HG02678 (cell line): ENCODE results near the gene CDH4.
"Not testable (repeated sequence)": the region's sequence is repeated elsewhere in the genome, so short reads cannot be mapped to it uniquely, and the experiment has no call there.

Experiments
- ATAC-seq: cut with Tn5 transposase; IDR thresholded peaks from one replicate; pipeline ENCODE4 v1.9.1; 2021; ENCODE audit warnings: mild to moderate bottlenecking, moderate library complexity; ENCODE audit not compliant: unreplicated experiment

CDH4 gene

DNA sequence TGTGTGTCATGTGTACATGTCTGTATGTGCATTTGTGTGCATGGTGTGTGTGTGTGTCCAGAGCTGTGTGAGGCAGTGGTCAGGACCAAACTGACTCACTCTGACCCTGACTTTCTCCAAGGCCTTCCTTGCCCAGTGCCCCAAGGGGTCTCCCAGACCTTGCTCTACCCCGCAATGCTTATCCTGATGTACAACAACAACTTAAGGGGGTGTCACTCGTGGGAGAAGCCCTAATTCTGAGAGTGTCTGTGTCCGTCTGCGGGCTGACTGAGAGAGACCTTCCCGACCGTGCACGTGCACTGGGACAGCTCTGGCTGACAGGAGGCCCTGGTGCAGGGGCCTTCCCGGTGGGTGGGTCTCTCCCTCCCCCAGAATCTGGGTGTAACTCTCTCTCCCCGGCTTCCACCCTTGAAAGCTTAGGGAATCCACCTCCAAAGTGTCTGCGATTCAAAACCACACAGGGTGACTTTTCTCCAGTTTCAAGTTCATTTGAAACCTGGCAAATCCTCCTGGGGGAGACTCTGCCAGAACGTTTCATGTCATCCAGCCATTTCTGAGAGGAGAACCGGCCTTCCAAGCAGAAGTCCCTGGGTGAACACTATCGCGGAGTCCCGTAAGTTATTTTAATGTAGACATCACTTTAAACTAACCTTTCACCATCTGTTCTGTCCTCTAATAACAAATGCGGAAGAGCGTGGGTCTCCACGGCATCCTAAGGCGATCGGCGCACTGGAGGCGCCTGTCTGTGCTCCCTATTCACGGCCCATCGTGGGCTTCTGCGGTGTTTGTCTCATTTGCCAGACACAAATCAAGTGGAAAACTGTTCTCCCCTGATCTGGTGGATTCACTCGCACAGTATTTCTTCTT is 588.1 kb downstream of the CDH4 start:
- no peak for ATAC-seq

DNA sequence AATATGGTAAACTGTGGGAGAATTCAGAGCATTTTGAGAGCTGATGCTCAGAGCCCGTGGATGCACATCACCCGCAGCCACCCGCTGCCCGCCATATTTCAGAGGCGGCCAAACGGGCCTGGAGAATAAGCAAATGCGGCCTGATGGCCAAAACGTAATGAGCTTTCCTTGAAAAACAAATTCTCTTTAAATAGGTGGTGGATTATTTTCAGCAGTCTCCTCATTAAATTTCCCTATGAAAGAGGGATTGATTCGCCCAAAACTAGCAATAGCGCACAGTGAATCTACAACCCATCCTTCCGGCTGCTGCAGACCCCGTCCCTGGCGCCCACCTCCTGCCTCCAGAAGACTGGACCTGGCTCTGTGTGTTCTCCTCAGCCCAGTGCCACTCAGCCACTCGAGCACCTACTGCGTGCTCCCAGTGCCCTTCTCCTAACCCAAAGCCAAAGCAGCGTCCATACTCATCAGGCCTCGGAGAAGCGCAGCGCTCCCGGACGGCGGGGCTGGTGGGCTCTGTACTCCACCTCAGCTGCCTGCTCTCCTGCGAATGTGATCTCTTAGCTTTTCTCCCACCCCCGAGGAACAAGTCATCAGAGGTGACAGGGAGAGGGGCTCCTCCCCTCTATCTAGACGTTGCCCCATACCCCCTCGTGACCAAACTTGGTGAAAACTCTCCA is 588.9 kb downstream of the CDH4 start:
- ATAC-seq = no peak

DNA sequence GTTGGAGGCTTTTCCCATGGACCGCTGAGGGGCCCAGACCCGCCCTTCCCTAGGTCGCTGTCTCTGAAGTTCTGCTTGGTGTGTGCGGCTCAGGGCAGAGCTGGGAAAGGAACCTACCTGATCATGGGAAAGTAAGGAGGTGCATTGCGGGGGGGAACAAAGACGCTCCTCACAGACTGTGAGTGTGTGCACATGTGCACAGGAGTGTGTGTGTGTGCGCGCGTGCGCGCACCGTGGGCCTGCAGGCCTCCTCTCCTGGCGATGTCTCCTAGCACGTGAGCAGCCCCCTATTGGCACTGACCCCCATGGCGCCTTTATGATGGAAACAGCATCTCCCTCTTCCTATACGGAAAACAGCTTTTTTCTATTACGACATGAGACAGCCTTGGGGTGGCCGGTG is 589.5 kb downstream of the CDH4 start:
- no peak for ATAC-seq

DNA sequence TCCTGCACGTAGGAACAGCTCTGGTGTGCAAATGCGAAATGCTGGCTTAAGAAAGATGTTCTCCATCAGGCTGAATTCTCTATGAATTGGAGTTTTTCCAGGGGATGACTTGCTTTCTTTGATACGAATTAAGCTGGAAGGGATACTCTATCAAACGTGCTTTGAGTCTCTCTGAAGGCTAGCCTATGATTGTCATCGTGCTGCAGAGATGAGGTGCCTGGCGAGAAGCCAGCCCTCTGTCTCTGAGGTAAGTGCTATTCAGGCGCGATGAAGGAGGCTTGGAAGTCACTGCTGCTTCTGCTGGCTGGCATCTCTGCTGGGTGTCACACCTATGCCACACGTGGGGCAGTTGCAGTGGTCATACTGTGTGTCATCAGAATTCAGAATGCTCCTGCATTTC is 589.9 kb downstream of the CDH4 start:
- ATAC-seq = no peak

DNA sequence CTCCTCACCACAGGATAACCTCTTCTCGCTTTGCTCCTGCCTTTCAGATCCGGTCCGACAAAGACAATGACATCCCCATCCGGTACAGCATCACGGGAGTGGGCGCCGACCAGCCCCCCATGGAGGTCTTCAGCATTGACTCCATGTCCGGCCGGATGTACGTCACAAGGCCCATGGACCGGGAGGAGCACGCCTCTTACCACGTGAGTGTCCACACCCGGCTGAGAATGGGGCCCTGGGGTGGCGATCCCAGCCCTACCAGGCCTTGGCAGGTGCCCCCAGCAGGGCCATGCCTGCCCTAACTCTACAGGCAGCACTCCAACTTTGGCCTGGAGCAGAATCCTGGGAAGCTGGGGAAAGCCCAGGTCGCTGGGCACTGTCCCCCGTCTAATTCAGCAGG is 592.6 kb downstream of the CDH4 start:
- no peak for ATAC-seq

DNA sequence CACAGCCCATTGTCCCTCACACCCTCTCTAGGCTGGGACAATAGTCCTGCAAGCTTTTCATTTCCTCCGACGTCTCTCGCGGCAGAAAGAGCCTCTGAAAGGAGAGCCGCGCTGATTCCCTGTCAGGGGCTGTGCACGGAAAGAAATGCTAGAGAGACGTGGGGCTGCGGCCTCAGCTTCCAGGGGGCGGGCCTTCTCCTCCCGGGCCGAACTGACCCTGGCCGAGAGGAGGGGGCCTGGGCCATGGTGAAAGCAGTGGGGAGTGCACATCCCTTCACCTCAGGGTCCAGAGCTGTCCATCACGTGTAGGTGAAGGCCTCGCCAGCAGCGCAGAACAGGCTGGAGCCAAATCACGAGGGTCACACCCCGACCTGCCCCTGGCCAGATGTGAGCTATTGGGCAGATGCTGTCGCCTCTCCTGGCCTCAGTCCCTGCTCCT is 593.2 kb downstream of the CDH4 start:
- no peak for ATAC-seq

DNA sequence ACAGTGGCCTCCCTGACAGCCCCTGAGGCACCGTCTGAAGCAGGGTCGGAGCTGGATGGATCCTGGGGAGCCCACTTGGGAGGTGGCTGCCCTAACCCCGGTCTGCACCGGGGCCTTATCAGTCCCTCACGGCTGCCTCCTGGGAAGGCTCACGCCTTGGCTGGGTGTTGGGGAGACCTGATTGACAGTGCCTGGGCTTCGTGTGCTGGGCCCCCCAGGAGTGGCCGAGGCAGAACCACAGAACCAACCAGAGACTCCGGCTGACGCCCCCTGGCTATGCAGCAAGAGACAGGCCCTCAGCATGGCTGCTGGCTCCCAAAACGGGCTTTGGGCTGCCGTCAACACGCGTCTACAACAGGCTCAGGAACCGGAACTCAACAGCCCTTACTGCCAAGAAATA is 594.0 kb downstream of the CDH4 start:
- ATAC-seq = no peak

DNA sequence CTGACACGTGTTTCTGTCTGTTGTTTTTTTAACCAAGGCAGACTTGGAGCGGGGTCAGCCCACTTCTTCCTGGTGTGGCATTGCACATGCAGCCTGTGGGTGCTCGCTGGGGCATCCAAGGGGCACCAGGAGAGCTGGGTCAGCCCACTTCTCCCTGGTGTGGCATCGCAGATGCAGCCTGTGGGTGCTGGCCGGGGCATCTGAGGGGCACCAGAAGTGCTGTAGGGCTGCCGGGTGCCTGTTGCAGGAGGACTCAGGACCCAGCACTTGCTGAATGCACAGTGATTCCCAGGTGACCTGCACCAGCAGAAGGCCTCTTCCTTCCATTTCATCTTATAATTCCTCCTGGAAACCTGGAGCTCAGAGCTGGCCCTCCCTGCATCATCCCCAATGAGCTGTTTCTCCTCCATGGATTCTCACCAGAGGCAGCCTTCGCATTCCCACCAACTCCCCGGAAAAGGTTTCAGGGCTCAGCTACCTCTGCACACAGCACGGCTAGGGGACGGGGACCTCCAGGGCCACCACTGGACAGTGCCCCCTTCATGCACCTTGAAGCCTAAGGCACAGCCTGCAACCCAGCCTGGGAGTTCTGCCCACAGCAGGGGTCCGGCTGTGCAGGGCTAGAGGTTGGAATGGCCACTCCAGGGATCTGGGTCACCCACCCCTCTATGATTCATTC is 594.8 kb downstream of the CDH4 start:
- no peak for ATAC-seq

DNA sequence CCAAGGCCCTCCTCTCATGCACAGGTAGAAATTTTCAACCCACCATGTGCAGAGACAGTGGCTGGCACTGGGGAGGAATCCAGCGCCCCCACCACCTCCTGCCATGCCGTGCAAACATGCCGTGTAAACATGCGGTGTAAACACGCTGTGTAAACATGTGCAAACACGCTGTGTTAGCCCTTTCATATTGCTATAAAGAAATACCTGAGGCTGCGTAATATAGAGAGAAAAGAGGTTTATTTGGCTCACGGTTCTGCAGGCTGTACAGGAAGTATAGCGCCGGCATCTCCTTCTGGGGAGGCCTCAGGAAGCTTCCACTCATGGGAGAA is 595.3 kb downstream of the CDH4 start:
- ATAC-seq = no peak

DNA sequence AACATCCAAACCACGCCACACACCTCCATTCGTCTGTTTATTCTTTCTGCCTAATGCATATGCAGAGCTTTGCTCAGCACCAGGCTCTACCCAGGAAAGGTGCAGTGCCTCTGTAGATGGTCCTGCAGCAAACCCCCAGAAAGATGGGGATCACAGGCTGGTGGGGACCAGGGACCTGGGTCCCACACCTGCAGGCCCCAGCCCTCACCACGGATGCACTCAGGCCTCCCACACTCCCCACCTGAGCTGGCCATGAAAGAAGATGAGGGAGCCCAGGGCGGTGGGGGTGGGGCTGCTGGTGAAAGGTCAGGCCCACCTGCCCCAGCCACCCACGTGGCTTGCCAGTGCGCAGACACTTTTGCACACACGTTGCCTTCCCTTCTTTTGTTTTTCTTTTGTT is 595.9 kb downstream of the CDH4 start:
- ATAC-seq = no peak

DNA sequence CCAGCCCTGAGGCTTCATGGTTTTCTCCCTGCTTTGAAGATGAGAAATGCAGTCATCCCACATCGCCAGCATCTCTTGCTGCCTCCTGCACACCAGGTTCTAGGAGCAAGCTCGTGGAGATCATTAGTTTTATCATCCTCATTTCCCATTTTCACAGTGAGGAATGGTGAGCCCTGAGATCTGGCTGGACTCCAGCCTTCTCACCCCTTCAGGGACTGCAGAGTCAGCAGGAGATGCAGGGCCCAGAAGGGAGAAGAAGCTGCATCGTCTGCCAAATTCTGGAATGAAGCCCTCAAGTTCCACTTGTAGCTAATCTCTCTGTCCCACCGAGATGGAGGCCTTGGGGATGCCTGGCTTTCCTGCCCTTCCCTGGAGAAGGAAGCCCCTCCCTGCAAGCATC is 596.8 kb downstream of the CDH4 start:
- ATAC-seq = no peak

DNA sequence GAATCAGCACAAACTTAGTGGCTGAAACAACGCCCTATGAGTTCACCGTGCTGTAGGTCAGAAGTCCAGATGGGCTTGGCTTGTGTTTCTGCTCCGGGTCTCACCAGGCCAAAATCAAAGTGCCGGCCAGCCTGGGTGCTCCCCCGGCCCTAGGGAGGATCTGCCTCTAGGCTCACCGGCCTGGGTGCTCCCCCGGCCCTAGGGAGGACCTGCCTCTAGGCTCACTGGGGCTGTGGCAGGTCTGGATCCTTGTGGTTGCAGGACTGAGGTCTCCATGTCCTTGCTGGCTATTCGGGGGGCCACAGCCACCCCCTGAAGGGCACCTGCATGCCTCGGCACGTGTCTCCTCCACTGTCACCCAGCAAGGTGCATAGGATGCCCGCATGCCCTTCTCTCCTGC is 597.3 kb downstream of the CDH4 start:
- ATAC-seq = no peak

DNA sequence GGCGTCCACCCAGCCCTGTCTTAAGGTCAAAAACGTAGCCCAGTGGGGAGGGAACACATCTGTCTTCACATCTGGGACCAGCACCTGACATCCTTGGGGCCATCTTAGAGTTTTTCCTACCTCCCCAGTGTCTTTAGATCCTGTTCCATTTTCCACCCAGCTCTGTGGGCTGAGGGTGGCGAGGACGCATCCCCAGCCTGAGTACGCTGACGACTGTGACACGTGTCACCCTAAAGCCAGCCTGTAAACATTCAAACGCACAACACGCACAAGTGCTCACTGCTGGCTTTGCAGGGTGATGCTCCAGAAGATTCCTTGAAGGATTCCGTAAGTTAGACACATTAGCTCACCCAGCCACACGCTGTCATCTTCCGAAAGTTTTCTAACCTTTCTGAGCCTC is 597.8 kb downstream of the CDH4 start:
- no peak for ATAC-seq

DNA sequence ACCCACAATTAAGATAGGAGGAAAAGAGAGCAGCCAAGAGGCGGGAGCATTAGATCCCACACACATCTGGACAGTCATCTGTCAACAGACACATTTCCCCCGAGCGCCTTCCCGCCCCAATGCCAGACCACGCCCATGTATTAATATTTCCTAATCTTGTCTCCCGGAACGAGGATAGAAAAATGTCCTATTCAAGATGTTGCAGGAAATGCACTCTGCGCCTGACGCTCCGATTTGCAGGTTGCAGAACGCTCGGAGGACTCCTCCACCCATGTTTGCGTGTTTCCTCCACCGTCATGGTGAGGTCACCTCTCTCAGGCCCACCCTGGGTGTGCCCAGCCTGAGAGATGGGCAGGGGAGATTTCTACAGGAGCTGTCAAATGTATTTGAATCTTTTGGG is 598.4 kb downstream of the CDH4 start:
- ATAC-seq = no peak

DNA sequence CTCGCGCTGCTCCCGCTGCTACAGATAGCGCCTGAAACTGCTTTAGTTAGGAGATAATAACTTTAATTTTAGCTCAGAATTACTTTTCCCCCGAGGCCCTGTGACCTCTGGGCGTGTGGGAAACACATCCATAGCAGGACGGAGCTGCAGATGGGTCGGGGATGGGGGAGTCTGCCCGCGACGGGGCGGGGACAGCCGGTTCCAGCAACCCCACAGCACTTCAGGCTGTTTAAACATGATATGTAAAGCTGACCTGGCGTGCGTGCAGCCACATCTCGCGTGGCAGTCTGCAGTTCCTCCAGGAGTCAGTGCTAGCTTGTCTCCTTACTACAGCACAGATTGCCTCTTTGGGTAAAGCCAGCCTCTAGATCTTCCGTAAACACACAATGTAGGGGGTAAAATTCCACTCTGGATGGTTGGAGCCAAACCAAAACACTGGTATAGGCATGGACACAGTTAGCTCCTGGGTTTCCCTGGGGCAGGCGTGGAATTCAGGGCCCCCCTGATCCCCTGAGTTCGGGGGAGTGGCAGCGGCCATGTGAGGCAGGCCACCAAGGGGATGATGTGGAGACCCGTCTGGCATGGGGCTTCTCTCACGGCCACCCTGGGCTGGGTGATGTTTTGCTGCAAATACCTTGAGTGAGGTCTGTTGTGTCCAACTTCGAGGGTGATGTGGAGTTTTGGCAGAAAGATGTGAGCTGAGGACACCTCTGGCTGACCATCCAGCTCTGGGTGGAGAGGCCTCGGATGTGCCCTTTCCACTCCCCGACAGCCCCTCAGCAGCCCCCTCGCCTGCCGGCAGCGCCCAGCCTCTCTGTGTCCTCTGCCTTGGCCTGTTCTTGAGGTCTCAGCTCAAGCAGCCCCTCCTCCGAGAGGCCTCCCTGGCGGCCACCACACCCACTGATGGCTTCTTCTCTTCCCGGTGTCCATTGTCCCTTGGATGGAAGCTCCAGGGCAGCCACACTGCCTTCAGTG is 599.2 kb downstream of the CDH4 start:
- ATAC-seq = no peak

DNA sequence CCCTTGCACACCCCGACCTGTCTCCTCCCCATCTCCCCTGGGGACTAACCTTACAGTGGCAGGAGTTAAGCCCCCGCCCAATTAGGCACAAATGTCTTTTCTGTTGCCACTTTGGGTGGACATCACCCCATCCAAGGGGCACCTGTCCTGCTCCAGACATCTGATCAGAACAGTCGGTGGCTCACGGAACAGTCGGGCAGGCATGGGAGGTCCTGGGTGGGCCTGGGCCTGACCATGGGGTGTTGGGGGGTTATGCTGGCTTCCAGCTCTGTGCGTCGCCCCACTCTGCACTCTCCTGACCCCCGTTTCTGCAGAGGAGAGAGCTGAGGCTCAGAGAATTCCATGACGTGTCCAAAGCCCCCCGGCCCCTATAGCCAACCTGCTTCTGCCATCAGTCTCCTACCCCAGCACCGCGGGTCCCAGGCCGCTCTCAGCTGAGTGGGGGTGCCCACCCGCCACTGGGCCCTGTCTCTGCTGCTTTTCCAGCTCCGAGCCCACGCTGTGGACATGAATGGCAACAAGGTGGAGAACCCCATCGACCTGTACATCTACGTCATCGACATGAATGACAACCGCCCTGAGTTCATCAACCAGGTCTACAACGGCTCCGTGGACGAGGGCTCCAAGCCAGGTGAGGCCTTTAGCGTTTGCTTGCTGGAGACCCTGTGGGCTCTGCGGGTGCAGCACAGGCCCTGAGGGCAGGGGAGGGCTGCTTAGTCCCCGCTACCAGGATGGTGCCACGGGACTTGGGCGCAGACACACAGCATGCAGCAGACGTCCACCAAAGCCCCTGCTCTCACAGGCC is 600.4 kb downstream of the CDH4 start:
- ATAC-seq = no peak

DNA sequence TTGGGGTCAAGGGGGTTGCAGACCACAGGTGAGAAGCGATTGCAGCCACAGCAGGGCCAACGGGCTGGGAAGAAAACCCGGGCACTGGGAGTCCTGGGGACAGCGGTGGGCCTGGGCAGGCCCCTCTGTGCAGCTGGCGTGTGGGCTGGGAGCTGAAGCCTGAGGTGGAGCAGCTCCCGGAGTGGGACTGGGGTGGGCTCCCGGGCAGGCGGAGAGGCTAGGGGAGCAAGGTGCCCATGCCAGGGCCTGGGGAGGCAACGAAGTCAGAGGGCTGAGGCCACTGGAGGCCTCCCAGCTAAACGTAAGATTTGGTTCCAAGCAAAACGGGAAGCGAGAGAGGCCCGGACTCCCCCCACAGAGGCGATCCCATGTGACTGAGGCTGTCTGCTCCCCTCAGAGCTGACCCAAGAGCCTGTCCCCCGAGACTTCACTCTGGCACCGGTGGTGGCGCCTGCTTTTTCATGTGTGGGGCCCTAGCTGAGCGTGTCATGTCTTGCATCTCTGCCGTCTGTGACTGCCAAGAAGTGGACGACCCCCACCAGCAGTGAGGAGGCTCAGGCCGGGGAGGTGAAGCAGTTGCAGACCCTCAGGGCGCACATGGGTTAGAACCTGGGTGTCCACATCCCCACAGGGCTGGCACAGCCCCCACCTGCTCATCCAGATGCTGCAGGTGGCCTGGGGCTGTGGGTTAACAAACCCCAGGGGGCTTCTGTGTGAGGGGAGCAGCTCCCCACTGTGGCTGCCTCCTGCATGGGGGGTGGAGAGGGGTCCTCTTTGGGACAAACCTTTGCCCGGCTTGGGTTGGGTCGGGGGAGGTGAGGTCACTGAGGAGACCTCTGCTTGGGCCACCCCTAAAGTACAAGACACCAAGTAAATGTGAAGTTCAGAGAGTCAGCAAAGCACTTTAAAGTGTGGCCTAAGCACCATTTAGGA is 601.3 kb downstream of the CDH4 start:
- no peak for ATAC-seq

DNA sequence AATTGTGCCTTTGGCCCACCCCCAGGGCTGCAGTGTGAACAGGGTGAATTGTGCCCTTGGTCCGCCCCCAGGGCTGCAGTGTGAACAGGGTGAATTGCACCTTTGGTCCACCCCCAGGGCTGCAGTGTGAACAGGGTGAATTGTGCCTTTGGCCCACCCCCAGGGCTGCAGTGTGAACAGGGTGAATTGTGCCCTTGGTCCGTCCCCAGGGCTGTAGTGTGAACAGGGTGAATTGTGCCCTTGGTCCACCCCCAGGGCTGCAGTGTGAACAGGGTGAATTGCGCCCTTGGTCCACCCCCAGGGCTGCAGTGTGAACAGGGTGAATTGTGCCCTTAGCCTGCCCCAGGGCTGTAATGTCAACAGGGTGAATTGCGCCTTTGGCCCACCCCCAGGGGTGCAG is 602.5 kb downstream of the CDH4 start:
- not testable (repeated sequence) for ATAC-seq

DNA sequence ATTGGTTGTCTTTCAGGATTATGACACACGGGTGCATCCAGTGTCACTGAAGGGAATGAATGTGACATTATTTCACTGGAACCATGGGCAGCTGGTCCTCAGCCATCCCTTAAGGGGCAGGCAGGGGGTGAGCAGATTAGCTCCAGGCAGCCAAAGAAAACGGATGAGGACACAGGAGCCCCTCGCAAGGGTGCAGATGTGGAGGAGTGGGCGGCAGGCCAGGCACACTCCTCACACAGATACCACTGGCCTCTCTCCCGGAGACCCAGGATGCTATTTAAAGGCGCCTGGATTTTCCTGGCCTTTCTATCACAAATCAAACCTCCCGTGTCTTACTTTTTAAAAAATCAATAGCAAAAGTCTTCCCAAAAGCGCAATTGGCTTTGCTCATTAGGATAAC is 603.2 kb downstream of the CDH4 start:
- ATAC-seq = no peak
